ENCODE results near the gene CPNE4. TPM values are rescaled to one million over a fixed set of nuclear protein-coding genes. Genes with fewer than 3 reads are reported as not detected.
"Not testable (repeated sequence)": the region's sequence is repeated elsewhere in the genome, so short reads cannot be mapped to it uniquely, and the experiment has no call there.

Gene CPNE4
- total RNA-seq, 1 donor from 2014 or later, result not detected

- DNase-seq (ENCODE audit: extremely low spot score, unreplicated experiment), result no peak
- no peaks in the 10 kb centered on the region for H3K4me1 Mint-ChIP-seq (ENCODE audit: unreplicated experiment)
Observed at GRCh38 chr3:131892331-131892730, 142.5 kb downstream of the CPNE4 start.

GRCh38 chr3:131885871-131886270 lies 148.9 kb downstream of the CPNE4 start:
- DNase-seq (ENCODE audit: extremely low spot score, unreplicated experiment); H3K27me3 Mint-ChIP-seq (ENCODE audit: unreplicated experiment); H3K9me3 Mint-ChIP-seq (ENCODE audit: unreplicated experiment); H3K36me3 Mint-ChIP-seq (ENCODE audit: unreplicated experiment); H3K4me3 Mint-ChIP-seq (ENCODE audit: unreplicated experiment); H3K4me1 Mint-ChIP-seq (ENCODE audit: unreplicated experiment); H3K27ac Mint-ChIP-seq (ENCODE audit: unreplicated experiment): not testable (repeated sequence)

More at GRCh38 chr3:131892331-131892730, 142.5 kb downstream of the CPNE4 start:
- H3K9me3 Mint-ChIP-seq (ENCODE audit: unreplicated experiment), result no peaks in the 10 kb centered on the region
- H3K4me3 Mint-ChIP-seq (ENCODE audit: unreplicated experiment), result no peak overlapping the region
- TF ChIP-seq CTCF (IDR thresholded peaks at IDR 0.05), result no peak
- peaks cover 3% of the 10 kb centered on the region for H3K27me3 Mint-ChIP-seq (ENCODE audit: unreplicated experiment)
- no peak overlapping the region for H3K27ac Mint-ChIP-seq (ENCODE audit: unreplicated experiment)
- no peaks in the 10 kb centered on the region for H3K36me3 Mint-ChIP-seq (ENCODE audit: unreplicated experiment)

- no peak overlapping the region for H3K4me3 Mint-ChIP-seq (ENCODE audit: unreplicated experiment)
- no peak for TF ChIP-seq CTCF (IDR thresholded peaks at IDR 0.05)
- H3K9me3 Mint-ChIP-seq (ENCODE audit: unreplicated experiment), result peaks cover 4% of the 10 kb centered on the region
- no peaks in the 10 kb centered on the region for H3K4me1 Mint-ChIP-seq (ENCODE audit: unreplicated experiment)
- H3K27ac Mint-ChIP-seq (ENCODE audit: unreplicated experiment), result no peak overlapping the region
- H3K27me3 Mint-ChIP-seq (ENCODE audit: unreplicated experiment), result no peaks in the 10 kb centered on the region
- no peak for DNase-seq (ENCODE audit: extremely low spot score, unreplicated experiment)
- H3K36me3 Mint-ChIP-seq (ENCODE audit: unreplicated experiment), result no peaks in the 10 kb centered on the region
Observed at GRCh38 chr3:131883711-131884407, 151.0 kb downstream of the CPNE4 start.

- TF ChIP-seq CTCF (IDR thresholded peaks at IDR 0.05), result no peak
- H3K36me3 Mint-ChIP-seq (ENCODE audit: unreplicated experiment), result no peaks in the 10 kb centered on the region
- H3K9me3 Mint-ChIP-seq (ENCODE audit: unreplicated experiment), result peaks cover 4% of the 10 kb centered on the region
- DNase-seq (ENCODE audit: extremely low spot score, unreplicated experiment), result no peak
- no peak overlapping the region for H3K27ac Mint-ChIP-seq (ENCODE audit: unreplicated experiment)
- no peak overlapping the region for H3K4me3 Mint-ChIP-seq (ENCODE audit: unreplicated experiment)
- H3K4me1 Mint-ChIP-seq (ENCODE audit: unreplicated experiment), result no peaks in the 10 kb centered on the region
- H3K27me3 Mint-ChIP-seq (ENCODE audit: unreplicated experiment), result no peaks in the 10 kb centered on the region
Observed at GRCh38 chr3:131883086-131883485, 151.7 kb downstream of the CPNE4 start.

- no peak for TF ChIP-seq CTCF (IDR thresholded peaks at IDR 0.05)
- Mint-ChIP-seq H3K27ac (ENCODE audit: unreplicated experiment) (no peak overlapping the region), H3K27me3 (ENCODE audit: unreplicated experiment) (no peaks in the 10 kb centered on the region), H3K4me1 (ENCODE audit: unreplicated experiment) (no peaks in the 10 kb centered on the region), H3K4me3 (ENCODE audit: unreplicated experiment) (no peak overlapping the region), H3K36me3 (ENCODE audit: unreplicated experiment) (no peaks in the 10 kb centered on the region), H3K9me3 (ENCODE audit: unreplicated experiment) (peaks cover 4% of the 10 kb centered on the region)
- DNase-seq (ENCODE audit: extremely low spot score, unreplicated experiment), result no peak
Observed at GRCh38 chr3:131881777-131882176, 153.0 kb downstream of the CPNE4 start.

Measured in osteocyte (in vitro differentiated cells).